HepG2 (cell line): Measurements from ENCODE around the gene TOX2.

ENCODE experiments used
- EZH2 ChIP-seq: conservative IDR thresholded peaks from 2 replicates; pipeline ENCODE4 v1.6.1; 2012; ENCODE audit warnings: mild to moderate bottlenecking, low read depth, low read length, moderate library complexity
- HCFC1 ChIP-seq: fragments of 150-350 bp; IDR thresholded peaks from 2 replicates; pipeline ENCODE4 v1.6.1; 2014; ENCODE audit warnings: low read depth, low read length
- TF ChIP-seq, protein P1 (sequence below): sonication (generic); formaldehyde crosslinking; IDR thresholded peaks from 2 replicates; pipeline ENCODE4 v1.5.0; 2020; ENCODE audit warnings: mild to moderate bottlenecking, missing genetic modification reagents, moderate library complexity

- TF ChIP-seq, protein P1, sequence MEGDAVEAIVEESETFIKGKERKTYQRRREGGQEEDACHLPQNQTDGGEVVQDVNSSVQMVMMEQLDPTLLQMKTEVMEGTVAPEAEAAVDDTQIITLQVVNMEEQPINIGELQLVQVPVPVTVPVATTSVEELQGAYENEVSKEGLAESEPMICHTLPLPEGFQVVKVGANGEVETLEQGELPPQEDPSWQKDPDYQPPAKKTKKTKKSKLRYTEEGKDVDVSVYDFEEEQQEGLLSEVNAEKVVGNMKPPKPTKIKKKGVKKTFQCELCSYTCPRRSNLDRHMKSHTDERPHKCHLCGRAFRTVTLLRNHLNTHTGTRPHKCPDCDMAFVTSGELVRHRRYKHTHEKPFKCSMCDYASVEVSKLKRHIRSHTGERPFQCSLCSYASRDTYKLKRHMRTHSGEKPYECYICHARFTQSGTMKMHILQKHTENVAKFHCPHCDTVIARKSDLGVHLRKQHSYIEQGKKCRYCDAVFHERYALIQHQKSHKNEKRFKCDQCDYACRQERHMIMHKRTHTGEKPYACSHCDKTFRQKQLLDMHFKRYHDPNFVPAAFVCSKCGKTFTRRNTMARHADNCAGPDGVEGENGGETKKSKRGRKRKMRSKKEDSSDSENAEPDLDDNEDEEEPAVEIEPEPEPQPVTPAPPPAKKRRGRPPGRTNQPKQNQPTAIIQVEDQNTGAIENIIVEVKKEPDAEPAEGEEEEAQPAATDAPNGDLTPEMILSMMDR (CRISPR knock-in tag) = no peak
- TF ChIP-seq HCFC1 (no peak), EZH2 (no peak)
Measured at GRCh38 chr20:44023515-44024371, 109.1 kb downstream of the TOX2 start.
